HEK293 (cell line): ENCODE measurements around the gene NSL1.

ENCODE experiments used
- BCL11B ChIP-seq: fragments of 450-650 bp; formaldehyde crosslinking; IDR thresholded peaks from 2 replicates; pipeline ENCODE4 v1.5.1; 2016; ENCODE audit warnings: low read depth, missing biosample characterization, missing genetic modification characterization
- GLIS2 ChIP-seq: fragments of 450-650 bp; formaldehyde crosslinking; IDR thresholded peaks from 2 replicates; pipeline ENCODE4 v1.5.1; 2016; ENCODE audit warnings: missing biosample characterization, missing genetic modification characterization
- KLF8 ChIP-seq: fragments of 450-650 bp; formaldehyde crosslinking; IDR thresholded peaks from 2 replicates; pipeline ENCODE4 v1.5.1; 2016; ENCODE audit warnings: missing biosample characterization, missing genetic modification characterization
- KLF9 ChIP-seq: fragments of 450-650 bp; formaldehyde crosslinking; IDR thresholded peaks from 2 replicates; pipeline ENCODE4 v1.5.1; 2016; ENCODE audit warnings: missing biosample characterization, missing genetic modification characterization, low read depth
- REPIN1 ChIP-seq: fragments of 450-650 bp; formaldehyde crosslinking; IDR thresholded peaks from 2 replicates; pipeline ENCODE4 v1.5.1; 2017; ENCODE audit warnings: missing biosample characterization, missing genetic modification characterization, low read depth
- SCRT1 ChIP-seq: fragments of 450-650 bp; formaldehyde crosslinking; IDR thresholded peaks from 2 replicates; pipeline ENCODE4 v1.5.1; 2016; ENCODE audit warnings: missing biosample characterization, missing genetic modification characterization, borderline replicate concordance
- TCF7L2 ChIP-seq: IDR thresholded peaks from 2 replicates; pipeline ENCODE4 v1.6.1; 2011; ENCODE audit warnings: low read depth, mild to moderate bottlenecking, inconsistent platforms, low read length, moderate library complexity, borderline replicate concordance
- ZNF10 ChIP-seq: fragments of 450-650 bp; formaldehyde crosslinking; IDR thresholded peaks from 2 replicates; pipeline ENCODE4 v1.5.1; 2017; ENCODE audit warnings: missing biosample characterization, missing genetic modification characterization
- ZNF112 ChIP-seq: fragments of 450-650 bp; formaldehyde crosslinking; IDR thresholded peaks from 2 replicates; pipeline ENCODE4 v1.5.0; 2017; ENCODE audit warnings: missing biosample characterization, missing genetic modification characterization
- ZNF138 ChIP-seq: fragments of 450-650 bp; formaldehyde crosslinking; IDR thresholded peaks from 2 replicates; pipeline ENCODE4 v1.5.1; 2016; ENCODE audit warnings: missing biosample characterization, missing genetic modification characterization, borderline replicate concordance
- ZNF2 ChIP-seq: fragments of 450-650 bp; formaldehyde crosslinking; IDR thresholded peaks from 2 replicates; pipeline ENCODE4 v1.5.1; 2016; ENCODE audit warnings: missing biosample characterization, missing genetic modification characterization
- ZNF202 ChIP-seq: fragments of 450-650 bp; formaldehyde crosslinking; IDR thresholded peaks from 2 replicates; pipeline ENCODE4 v1.5.1; 2016; ENCODE audit warnings: missing biosample characterization, missing genetic modification characterization, borderline replicate concordance
- ZNF266 ChIP-seq: fragments of 450-650 bp; formaldehyde crosslinking; IDR thresholded peaks from 2 replicates; pipeline ENCODE4 v1.5.1; 2016; ENCODE audit warnings: missing biosample characterization, missing genetic modification characterization, low read depth
- ZNF426 ChIP-seq: fragments of 450-650 bp; formaldehyde crosslinking; IDR thresholded peaks from 2 replicates; pipeline ENCODE4 v1.5.1; 2017; ENCODE audit warnings: missing biosample characterization, missing genetic modification characterization, mild to moderate bottlenecking, inconsistent platforms, moderate library complexity
- ZNF501 ChIP-seq: fragments of 450-650 bp; formaldehyde crosslinking; IDR thresholded peaks from 2 replicates; pipeline ENCODE4 v1.5.1; 2016; ENCODE audit warnings: missing biosample characterization, missing genetic modification characterization
- ZNF610 ChIP-seq: fragments of 450-650 bp; formaldehyde crosslinking; IDR thresholded peaks from 2 replicates; pipeline ENCODE4 v1.5.1; 2016; ENCODE audit warnings: missing biosample characterization, missing genetic modification characterization, borderline replicate concordance
- ZNF707 ChIP-seq: fragments of 450-650 bp; formaldehyde crosslinking; IDR thresholded peaks from 2 replicates; pipeline ENCODE4 v1.5.1; 2016; ENCODE audit warnings: missing biosample characterization, missing genetic modification characterization
- ZNF837 ChIP-seq: fragments of 450-650 bp; formaldehyde crosslinking; IDR thresholded peaks from 2 replicates; pipeline ENCODE4 v1.5.1; 2016; ENCODE audit warnings: missing biosample characterization, missing genetic modification characterization
- ZXDB ChIP-seq: fragments of 450-650 bp; formaldehyde crosslinking; IDR thresholded peaks from 2 replicates; pipeline ENCODE4 v1.5.1; 2016; ENCODE audit warnings: missing biosample characterization, missing genetic modification characterization
- TF ChIP-seq, protein P1 (sequence below): fragments of 450-650 bp; formaldehyde crosslinking; IDR thresholded peaks from 2 replicates; pipeline ENCODE4 v1.5.1; 2016; ENCODE audit warnings: missing biosample characterization, missing genetic modification characterization
- TF ChIP-seq, protein P2 (sequence below): fragments of 450-650 bp; formaldehyde crosslinking; IDR thresholded peaks from 2 replicates; pipeline ENCODE4 v1.5.1; 2016; ENCODE audit warnings: missing biosample characterization, missing genetic modification characterization, borderline replicate concordance
- TF ChIP-seq, protein P3 (sequence below): fragments of 450-650 bp; IDR thresholded peaks from 2 replicates; pipeline ENCODE4 v1.5.1; 2018; ENCODE audit warnings: missing biosample characterization, mild to moderate bottlenecking, missing genetic modification characterization
- TF ChIP-seq, protein P4 (sequence below): fragments of 450-650 bp; formaldehyde crosslinking; IDR thresholded peaks from 2 replicates; pipeline ENCODE4 v1.5.1; 2016; ENCODE audit warnings: missing biosample characterization, missing genetic modification characterization, borderline replicate concordance
- TF ChIP-seq, protein P5 (sequence below): fragments of 450-650 bp; formaldehyde crosslinking; IDR thresholded peaks from 2 replicates; pipeline ENCODE4 v1.5.1; 2016; ENCODE audit warnings: missing biosample characterization, missing genetic modification characterization

The NSL1 gene

DNA sequence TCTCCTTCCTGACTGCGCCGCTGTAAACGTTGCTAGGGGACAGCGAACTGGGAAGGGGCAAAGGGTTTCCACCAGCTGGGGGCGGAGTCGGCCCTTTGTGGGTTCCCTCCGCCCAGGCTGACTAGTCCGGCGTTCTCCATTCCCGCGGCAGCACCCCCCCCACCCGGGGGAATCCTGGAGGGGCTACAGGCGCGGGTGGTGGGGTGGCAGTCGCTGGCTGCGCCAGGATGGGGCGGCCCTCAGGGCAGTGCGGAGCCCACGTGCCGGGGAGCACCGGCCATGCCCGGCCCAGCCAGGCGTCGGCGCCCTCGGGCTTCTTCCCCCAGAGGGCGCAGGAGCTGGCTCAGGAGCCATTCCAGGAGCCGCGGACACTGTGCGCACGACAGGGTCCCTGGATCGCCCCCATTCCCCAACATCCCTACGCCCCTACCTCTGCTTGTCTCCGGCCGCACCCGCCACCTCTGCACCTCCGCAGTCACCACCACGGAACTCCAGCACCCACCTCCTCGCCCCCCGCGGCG is 92.4 kb downstream of the NSL1 start (continued):
- TF ChIP-seq, protein P1, sequence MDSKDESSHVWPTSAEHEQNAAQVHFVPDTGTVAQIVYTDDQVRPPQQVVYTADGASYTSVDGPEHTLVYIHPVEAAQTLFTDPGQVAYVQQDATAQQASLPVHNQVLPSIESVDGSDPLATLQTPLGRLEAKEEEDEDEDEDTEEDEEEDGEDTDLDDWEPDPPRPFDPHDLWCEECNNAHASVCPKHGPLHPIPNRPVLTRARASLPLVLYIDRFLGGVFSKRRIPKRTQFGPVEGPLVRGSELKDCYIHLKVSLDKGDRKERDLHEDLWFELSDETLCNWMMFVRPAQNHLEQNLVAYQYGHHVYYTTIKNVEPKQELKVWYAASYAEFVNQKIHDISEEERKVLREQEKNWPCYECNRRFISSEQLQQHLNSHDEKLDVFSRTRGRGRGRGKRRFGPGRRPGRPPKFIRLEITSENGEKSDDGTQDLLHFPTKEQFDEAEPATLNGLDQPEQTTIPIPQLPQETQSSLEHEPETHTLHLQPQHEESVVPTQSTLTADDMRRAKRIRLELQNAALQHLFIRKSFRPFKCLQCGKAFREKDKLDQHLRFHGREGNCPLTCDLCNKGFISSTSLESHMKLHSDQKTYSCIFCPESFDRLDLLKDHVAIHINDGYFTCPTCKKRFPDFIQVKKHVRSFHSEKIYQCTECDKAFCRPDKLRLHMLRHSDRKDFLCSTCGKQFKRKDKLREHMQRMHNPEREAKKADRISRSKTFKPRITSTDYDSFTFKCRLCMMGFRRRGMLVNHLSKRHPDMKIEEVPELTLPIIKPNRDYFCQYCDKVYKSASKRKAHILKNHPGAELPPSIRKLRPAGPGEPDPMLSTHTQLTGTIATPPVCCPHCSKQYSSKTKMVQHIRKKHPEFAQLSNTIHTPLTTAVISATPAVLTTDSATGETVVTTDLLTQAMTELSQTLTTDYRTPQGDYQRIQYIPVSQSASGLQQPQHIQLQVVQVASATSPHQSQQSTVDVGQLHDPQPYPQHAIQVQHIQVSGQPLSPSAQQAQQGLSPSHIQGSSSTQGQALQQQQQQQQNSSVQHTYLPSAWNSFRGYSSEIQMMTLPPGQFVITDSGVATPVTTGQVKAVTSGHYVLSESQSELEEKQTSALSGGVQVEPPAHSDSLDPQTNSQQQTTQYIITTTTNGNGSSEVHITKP = peak; percentile 54
- TF ChIP-seq, protein P2, sequence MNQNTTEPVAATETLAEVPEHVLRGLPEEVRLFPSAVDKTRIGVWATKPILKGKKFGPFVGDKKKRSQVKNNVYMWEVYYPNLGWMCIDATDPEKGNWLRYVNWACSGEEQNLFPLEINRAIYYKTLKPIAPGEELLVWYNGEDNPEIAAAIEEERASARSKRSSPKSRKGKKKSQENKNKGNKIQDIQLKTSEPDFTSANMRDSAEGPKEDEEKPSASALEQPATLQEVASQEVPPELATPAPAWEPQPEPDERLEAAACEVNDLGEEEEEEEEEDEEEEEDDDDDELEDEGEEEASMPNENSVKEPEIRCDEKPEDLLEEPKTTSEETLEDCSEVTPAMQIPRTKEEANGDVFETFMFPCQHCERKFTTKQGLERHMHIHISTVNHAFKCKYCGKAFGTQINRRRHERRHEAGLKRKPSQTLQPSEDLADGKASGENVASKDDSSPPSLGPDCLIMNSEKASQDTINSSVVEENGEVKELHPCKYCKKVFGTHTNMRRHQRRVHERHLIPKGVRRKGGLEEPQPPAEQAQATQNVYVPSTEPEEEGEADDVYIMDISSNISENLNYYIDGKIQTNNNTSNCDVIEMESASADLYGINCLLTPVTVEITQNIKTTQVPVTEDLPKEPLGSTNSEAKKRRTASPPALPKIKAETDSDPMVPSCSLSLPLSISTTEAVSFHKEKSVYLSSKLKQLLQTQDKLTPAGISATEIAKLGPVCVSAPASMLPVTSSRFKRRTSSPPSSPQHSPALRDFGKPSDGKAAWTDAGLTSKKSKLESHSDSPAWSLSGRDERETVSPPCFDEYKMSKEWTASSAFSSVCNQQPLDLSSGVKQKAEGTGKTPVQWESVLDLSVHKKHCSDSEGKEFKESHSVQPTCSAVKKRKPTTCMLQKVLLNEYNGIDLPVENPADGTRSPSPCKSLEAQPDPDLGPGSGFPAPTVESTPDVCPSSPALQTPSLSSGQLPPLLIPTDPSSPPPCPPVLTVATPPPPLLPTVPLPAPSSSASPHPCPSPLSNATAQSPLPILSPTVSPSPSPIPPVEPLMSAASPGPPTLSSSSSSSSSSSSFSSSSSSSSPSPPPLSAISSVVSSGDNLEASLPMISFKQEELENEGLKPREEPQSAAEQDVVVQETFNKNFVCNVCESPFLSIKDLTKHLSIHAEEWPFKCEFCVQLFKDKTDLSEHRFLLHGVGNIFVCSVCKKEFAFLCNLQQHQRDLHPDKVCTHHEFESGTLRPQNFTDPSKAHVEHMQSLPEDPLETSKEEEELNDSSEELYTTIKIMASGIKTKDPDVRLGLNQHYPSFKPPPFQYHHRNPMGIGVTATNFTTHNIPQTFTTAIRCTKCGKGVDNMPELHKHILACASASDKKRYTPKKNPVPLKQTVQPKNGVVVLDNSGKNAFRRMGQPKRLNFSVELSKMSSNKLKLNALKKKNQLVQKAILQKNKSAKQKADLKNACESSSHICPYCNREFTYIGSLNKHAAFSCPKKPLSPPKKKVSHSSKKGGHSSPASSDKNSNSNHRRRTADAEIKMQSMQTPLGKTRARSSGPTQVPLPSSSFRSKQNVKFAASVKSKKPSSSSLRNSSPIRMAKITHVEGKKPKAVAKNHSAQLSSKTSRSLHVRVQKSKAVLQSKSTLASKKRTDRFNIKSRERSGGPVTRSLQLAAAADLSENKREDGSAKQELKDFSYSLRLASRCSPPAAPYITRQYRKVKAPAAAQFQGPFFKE (tag by site-specific recombination) = no peak
- TF ChIP-seq SCRT1 (tag by site-specific recombination) = no peak
- no peak for TF ChIP-seq ZNF10
- no peak for TF ChIP-seq ZNF112 (tag by site-specific recombination)
- TF ChIP-seq ZNF266 = no peak
- peak; percentile 82; the same call in 1 of the 2 replicates for TF ChIP-seq GLIS2
- TF ChIP-seq, protein P3, sequence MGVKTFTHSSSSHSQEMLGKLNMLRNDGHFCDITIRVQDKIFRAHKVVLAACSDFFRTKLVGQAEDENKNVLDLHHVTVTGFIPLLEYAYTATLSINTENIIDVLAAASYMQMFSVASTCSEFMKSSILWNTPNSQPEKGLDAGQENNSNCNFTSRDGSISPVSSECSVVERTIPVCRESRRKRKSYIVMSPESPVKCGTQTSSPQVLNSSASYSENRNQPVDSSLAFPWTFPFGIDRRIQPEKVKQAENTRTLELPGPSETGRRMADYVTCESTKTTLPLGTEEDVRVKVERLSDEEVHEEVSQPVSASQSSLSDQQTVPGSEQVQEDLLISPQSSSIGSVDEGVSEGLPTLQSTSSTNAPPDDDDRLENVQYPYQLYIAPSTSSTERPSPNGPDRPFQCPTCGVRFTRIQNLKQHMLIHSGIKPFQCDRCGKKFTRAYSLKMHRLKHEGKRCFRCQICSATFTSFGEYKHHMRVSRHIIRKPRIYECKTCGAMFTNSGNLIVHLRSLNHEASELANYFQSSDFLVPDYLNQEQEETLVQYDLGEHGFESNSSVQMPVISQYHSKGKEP (tag by site-specific recombination) = no peak
- peak; percentile 54; the same call in 1 of the 2 replicates for TF ChIP-seq BCL11B
- peak; percentile 74 for TF ChIP-seq ZNF2 (tag by site-specific recombination)
- no peak for TF ChIP-seq TCF7L2
- TF ChIP-seq ZNF138 (tag by site-specific recombination) = no peak
- TF ChIP-seq REPIN1 = no peak
- TF ChIP-seq ZNF501 (tag by site-specific recombination) = peak; percentile 79
- TF ChIP-seq ZNF837 (tag by site-specific recombination) = no peak
- TF ChIP-seq, protein P4, sequence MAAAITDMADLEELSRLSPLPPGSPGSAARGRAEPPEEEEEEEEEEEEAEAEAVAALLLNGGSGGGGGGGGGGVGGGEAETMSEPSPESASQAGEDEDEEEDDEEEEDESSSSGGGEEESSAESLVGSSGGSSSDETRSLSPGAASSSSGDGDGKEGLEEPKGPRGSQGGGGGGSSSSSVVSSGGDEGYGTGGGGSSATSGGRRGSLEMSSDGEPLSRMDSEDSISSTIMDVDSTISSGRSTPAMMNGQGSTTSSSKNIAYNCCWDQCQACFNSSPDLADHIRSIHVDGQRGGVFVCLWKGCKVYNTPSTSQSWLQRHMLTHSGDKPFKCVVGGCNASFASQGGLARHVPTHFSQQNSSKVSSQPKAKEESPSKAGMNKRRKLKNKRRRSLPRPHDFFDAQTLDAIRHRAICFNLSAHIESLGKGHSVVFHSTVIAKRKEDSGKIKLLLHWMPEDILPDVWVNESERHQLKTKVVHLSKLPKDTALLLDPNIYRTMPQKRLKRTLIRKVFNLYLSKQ = no peak
- TF ChIP-seq ZNF707 (tag by site-specific recombination) = no peak
- TF ChIP-seq KLF8 (tag by site-specific recombination) = peak; percentile 78
- TF ChIP-seq ZNF426 = no peak
- TF ChIP-seq KLF9 (tag by site-specific recombination) = no peak
- TF ChIP-seq ZNF202 = no peak
- peak; percentile 84 for TF ChIP-seq ZXDB (tag by site-specific recombination)
- no peak for TF ChIP-seq ZNF610 (tag by site-specific recombination)
- TF ChIP-seq, protein P5, sequence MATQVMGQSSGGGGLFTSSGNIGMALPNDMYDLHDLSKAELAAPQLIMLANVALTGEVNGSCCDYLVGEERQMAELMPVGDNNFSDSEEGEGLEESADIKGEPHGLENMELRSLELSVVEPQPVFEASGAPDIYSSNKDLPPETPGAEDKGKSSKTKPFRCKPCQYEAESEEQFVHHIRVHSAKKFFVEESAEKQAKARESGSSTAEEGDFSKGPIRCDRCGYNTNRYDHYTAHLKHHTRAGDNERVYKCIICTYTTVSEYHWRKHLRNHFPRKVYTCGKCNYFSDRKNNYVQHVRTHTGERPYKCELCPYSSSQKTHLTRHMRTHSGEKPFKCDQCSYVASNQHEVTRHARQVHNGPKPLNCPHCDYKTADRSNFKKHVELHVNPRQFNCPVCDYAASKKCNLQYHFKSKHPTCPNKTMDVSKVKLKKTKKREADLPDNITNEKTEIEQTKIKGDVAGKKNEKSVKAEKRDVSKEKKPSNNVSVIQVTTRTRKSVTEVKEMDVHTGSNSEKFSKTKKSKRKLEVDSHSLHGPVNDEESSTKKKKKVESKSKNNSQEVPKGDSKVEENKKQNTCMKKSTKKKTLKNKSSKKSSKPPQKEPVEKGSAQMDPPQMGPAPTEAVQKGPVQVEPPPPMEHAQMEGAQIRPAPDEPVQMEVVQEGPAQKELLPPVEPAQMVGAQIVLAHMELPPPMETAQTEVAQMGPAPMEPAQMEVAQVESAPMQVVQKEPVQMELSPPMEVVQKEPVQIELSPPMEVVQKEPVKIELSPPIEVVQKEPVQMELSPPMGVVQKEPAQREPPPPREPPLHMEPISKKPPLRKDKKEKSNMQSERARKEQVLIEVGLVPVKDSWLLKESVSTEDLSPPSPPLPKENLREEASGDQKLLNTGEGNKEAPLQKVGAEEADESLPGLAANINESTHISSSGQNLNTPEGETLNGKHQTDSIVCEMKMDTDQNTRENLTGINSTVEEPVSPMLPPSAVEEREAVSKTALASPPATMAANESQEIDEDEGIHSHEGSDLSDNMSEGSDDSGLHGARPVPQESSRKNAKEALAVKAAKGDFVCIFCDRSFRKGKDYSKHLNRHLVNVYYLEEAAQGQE = 0 out of 2 replicates have a peak, but pooled peaks have one; percentile 45
